ENCODE data around the gene NUP107. TPM values are rescaled to one million over a fixed set of nuclear protein-coding genes. Genes with fewer than 3 reads are reported as not detected.

NUP107 gene
- total and polyA plus RNA-seq, 11 donors = 10.4 to 27.0 (median 20.5) TPM

GRCh38 chr12:68772714-68773113, 85.9 kb downstream of the NUP107 start:
- Histone ChIP-seq H3K27me3 (no peaks in the 10 kb centered on the region), H3K4me1 (no peaks in the 10 kb centered on the region), H3K9me3 (no peaks in the 10 kb centered on the region), H3K27ac (no peak overlapping the region), H3K4me3 (no peak overlapping the region), H3K36me3 (peaks cover 0 to 9% (median 0%) of the 10 kb centered on the region in 9 donors)
- no peak for ATAC-seq
- intact Hi-C loops (cut with DNase I) = no loop called here
- no peak for DNase-seq
- 63 to 72% (median 68%) methylated on average over 8 of the region's 8 CpGs for WGBS, 4 donors
- TF ChIP-seq CTCF (IDR thresholded peaks at IDR 0.05) (no peak), POLR2A (IDR thresholded peaks at IDR 0.05) (no peak)

GRCh38 chr12:68773582-68773981, 86.8 kb downstream of the NUP107 start:
- ATAC-seq = no peak

GRCh38 chr12:68775121-68775630, 88.4 kb downstream of the NUP107 start:
- ATAC-seq = no peak
- no peak for DNase-seq
- WGBS, 4 donors = 92 to 94% (median 93%) methylated on average over 7 of the region's 7 CpGs
- TF ChIP-seq POLR2A (IDR thresholded peaks at IDR 0.05) = no peak
- TF ChIP-seq CTCF (IDR thresholded peaks at IDR 0.05) = no peak
- Histone ChIP-seq H3K36me3 (no peaks in the 10 kb centered on the region), H3K4me1 (no peaks in the 10 kb centered on the region), H3K27ac (no peak overlapping the region), H3K27me3 (no peaks in the 10 kb centered on the region), H3K9me3 (no peaks in the 10 kb centered on the region), H3K4me3 (no peak overlapping the region)
- intact Hi-C loops (cut with DNase I) = no loop called here

More at GRCh38 chr12:68773582-68773981, 86.8 kb downstream of the NUP107 start:
- Histone ChIP-seq H3K4me1 (no peaks in the 10 kb centered on the region), H3K36me3 (peaks cover 0 to 2% (median 0%) of the 10 kb centered on the region in 9 donors), H3K9me3 (no peaks in the 10 kb centered on the region), H3K27ac (no peak overlapping the region), H3K4me3 (no peak overlapping the region), H3K27me3 (no peaks in the 10 kb centered on the region)
- 91 to 94% (median 92%) methylated on average over 5 of the region's 5 CpGs for WGBS, 4 donors
- intact Hi-C loops (cut with DNase I) = no loop called here
- no peak for TF ChIP-seq CTCF (IDR thresholded peaks at IDR 0.05)
- no peak for TF ChIP-seq POLR2A (IDR thresholded peaks at IDR 0.05)
- no peak for DNase-seq

GRCh38 chr12:68776976-68777610, 90.3 kb downstream of the NUP107 start:
- Histone ChIP-seq H3K9me3 (no peaks in the 10 kb centered on the region), H3K27me3 (no peaks in the 10 kb centered on the region), H3K27ac (no peak overlapping the region), H3K4me1 (no peaks in the 10 kb centered on the region), H3K4me3 (no peak overlapping the region), H3K36me3 (no peaks in the 10 kb centered on the region)
- intact Hi-C loops (cut with DNase I) = no loop called here
- no peak for ATAC-seq
- no peak for DNase-seq
- WGBS, 4 donors = 65 to 75% (median 71%) methylated on average over 5 of the region's 5 CpGs
- TF ChIP-seq CTCF (IDR thresholded peaks at IDR 0.05) (no peak), POLR2A (IDR thresholded peaks at IDR 0.05) (no peak)
